ENCODE data around the gene SALL1. TPM values are rescaled to one million over a fixed set of nuclear protein-coding genes. Genes with fewer than 3 reads are reported as not detected.

The SALL1 gene
- polyA plus RNA-seq, 1 donor (not counting 4 experiments of a cell fraction or from before 2014, with no cell fraction given), result not detected

- H3K9me3 ChIP-seq (ENCODE audit: control insufficient read depth, low read depth, low read length), result no peaks in the 10 kb centered on the region
- H3K4me3 ChIP-seq (ENCODE audit: control insufficient read depth in 2 of 3, extremely low read depth in 1 of 3, insufficient read depth in 2 of 3, low read depth in 1 of 3, low read length in 3 of 3), result no peak overlapping the region
- TF ChIP-seq CTCF (optimal IDR thresholded peaks at IDR 0.05 in 1 of 3, IDR thresholded peaks at IDR 0.05 in 1 of 3, conservative IDR thresholded peaks at IDR 0.05 in 1 of 3; ENCODE audit: extremely low read depth in 1 of 3, insufficient read depth in 2 of 3, low read length in 3 of 3) (no peak), EZH2 (IDR thresholded peaks at IDR 0.05; ENCODE audit: low read length) (no peak)
- H3K9me1 ChIP-seq (ENCODE audit: control insufficient read depth, extremely low read depth, insufficient read depth, low read length), result no peaks in the 10 kb centered on the region
- H3K4me2 ChIP-seq (ENCODE audit: control insufficient read depth, extremely low read depth, insufficient read depth, low read depth, low read length), result no peak overlapping the region
- H3K27ac ChIP-seq (ENCODE audit: control insufficient read depth, insufficient read depth, low read length), result no peak overlapping the region
- H3K27me3 ChIP-seq (ENCODE audit: control insufficient read depth, extremely low read depth, insufficient read depth, low read length), result peaks cover 18% of the 10 kb centered on the region
- H3K9ac ChIP-seq (ENCODE audit: control insufficient read depth, extremely low read depth, insufficient read depth, low read length), result no peak overlapping the region
- DNase-seq (ENCODE audit: low read depth, low spot score), result no peak
- H3K36me3 ChIP-seq (ENCODE audit: control insufficient read depth in 2 of 2, extremely low read depth in 1 of 2, insufficient read depth in 2 of 2, low read length in 2 of 2), result no peaks in the 10 kb centered on the region
- dilution Hi-C loops (cut with MboI; ENCODE audit: extremely low pct_ligation_motif_present, low sequenced_read_pairs), result no loop called here
- no peak for FAIRE-seq
- H3K79me2 ChIP-seq (ENCODE audit: control insufficient read depth, insufficient read depth, low read length), result no peaks in the 10 kb centered on the region
- no peaks in the 10 kb centered on the region for H4K20me1 ChIP-seq (ENCODE audit: control insufficient read depth, extremely low read depth, insufficient read depth, low read length)
- no peak overlapping the region for H2AFZ ChIP-seq (ENCODE audit: control insufficient read depth, low read length)
- no peaks in the 10 kb centered on the region for H3K4me1 ChIP-seq (ENCODE audit: control insufficient read depth, extremely low read depth, insufficient read depth, low read length)
Observed at GRCh38 chr16:51143196-51143977, 7.7 kb downstream of the SALL1 start.

DNA sequence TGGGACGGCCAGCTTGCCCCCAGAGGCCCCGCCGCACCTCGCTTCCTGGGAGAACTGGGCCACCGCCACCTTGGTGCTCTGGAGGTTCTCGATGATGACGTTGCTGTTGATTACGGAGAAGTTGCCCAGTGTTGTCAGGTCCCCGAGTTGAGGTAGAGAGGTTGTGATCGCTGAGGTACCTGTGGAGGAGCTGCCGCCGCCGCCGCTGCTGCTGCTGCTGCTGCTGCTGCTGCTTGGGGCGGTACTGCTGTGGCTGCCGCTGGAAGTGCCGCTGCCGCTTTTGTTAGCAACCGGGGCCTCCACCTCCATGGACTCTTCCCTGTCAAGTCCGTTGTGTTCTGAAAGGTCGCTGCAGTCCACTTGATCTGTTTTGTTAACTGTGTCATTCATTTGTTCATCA lies 9.5 kb downstream of the SALL1 start:
- H2AFZ ChIP-seq (ENCODE audit: control insufficient read depth, low read length), result no peak overlapping the region
- no peak overlapping the region for H3K9ac ChIP-seq (ENCODE audit: control insufficient read depth, extremely low read depth, insufficient read depth, low read length)
- H3K36me3 ChIP-seq (ENCODE audit: control insufficient read depth in 2 of 2, extremely low read depth in 1 of 2, insufficient read depth in 2 of 2, low read length in 2 of 2), result no peaks in the 10 kb centered on the region
- H3K4me1 ChIP-seq (ENCODE audit: control insufficient read depth, extremely low read depth, insufficient read depth, low read length), result no peaks in the 10 kb centered on the region
- no peaks in the 10 kb centered on the region for H4K20me1 ChIP-seq (ENCODE audit: control insufficient read depth, extremely low read depth, insufficient read depth, low read length)
- dilution Hi-C loops (cut with MboI; ENCODE audit: extremely low pct_ligation_motif_present, low sequenced_read_pairs), result no loop called here
- no peak for DNase-seq (ENCODE audit: low read depth, low spot score)
- H3K27ac ChIP-seq (ENCODE audit: control insufficient read depth, insufficient read depth, low read length), result no peak overlapping the region
- peaks cover 7% of the 10 kb centered on the region for H3K27me3 ChIP-seq (ENCODE audit: control insufficient read depth, extremely low read depth, insufficient read depth, low read length)
- no peak overlapping the region for H3K4me3 ChIP-seq (ENCODE audit: control insufficient read depth in 2 of 3, extremely low read depth in 1 of 3, insufficient read depth in 2 of 3, low read depth in 1 of 3, low read length in 3 of 3)
- no peaks in the 10 kb centered on the region for H3K9me1 ChIP-seq (ENCODE audit: control insufficient read depth, extremely low read depth, insufficient read depth, low read length)
- no peaks in the 10 kb centered on the region for H3K79me2 ChIP-seq (ENCODE audit: control insufficient read depth, insufficient read depth, low read length)
- no peak for FAIRE-seq
- no peaks in the 10 kb centered on the region for H3K9me3 ChIP-seq (ENCODE audit: control insufficient read depth, low read depth, low read length)
- H3K4me2 ChIP-seq (ENCODE audit: control insufficient read depth, extremely low read depth, insufficient read depth, low read depth, low read length), result no peak overlapping the region
- TF ChIP-seq CTCF (optimal IDR thresholded peaks at IDR 0.05 in 1 of 3, IDR thresholded peaks at IDR 0.05 in 1 of 3, conservative IDR thresholded peaks at IDR 0.05 in 1 of 3; ENCODE audit: extremely low read depth in 1 of 3, insufficient read depth in 2 of 3, low read length in 3 of 3), result no peak
- TF ChIP-seq EZH2 (IDR thresholded peaks at IDR 0.05; ENCODE audit: low read length), result no peak
